ENCODE measurements around the gene RERE.

RERE gene

DNA sequence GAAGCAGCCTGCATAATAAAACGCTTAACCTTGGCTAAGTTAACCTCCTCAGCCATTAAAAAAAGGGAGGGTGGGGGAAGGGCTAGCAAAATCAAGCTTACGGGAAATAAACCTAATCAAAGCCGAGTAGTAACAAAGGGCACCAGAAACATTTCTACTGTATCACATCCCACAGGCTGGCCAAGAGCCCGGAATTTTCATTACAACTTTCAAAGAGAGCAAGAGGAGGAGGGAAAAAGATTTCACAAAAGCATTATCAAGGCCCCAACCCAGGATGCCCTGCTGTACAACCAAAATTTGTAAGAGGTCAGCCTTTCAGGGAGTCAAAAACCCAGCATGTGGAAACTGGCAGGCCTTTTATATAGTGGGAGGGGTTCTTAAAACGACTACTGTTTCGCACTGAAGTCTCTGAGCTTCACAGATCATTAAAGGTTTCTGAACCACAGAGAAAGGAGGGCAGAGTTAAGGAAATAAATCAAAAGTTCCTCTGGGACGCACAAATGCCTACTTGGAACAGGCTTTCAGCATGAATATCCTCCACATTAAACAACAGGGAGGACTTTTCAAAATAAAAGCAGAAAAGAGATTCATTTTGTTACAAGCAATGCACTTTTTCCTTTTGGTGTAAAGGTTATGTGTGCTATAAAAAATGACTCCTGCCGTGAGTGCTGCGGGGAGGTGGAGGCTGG, 409.1 kb downstream of the RERE start:
- H3K36me3 Mint-ChIP-seq (ENCODE audit: low read depth) = peaks cover 77% of the 10 kb centered on the region
- no peaks in the 10 kb centered on the region for H3K27me3 Mint-ChIP-seq
- peak overlapping the region; percentile 86 for H3K27ac Mint-ChIP-seq
- no peaks in the 10 kb centered on the region for H3K9me3 Mint-ChIP-seq
- DNase-seq = no peak
- H3K4me3 Mint-ChIP-seq = no peak overlapping the region
- peaks cover 74% of the 10 kb centered on the region for H3K4me1 Mint-ChIP-seq (ENCODE audit: low read depth)

DNA sequence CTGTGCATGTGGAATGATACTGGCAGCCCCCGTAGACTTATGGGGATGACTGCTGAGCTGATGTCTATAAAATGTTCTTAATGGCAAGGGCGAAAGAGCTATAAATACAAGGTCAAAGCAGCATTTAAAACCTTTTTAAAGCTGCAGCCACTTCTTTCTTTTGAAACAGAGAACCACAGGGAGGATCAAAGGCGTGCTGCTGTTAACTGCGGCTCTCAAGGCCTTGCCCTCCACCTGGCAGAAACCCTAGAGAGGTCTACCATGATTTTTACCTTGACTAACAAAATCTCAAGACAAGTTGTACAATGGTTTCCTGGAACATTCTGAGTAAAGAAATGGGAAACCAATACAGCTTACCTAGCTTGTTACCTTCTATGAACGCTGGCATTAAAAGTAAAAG, 409.8 kb downstream of the RERE start:
- Mint-ChIP-seq H3K4me1 (ENCODE audit: low read depth) (peaks cover 70% of the 10 kb centered on the region), H3K27ac (peak overlapping the region; percentile 86), H3K4me3 (no peak overlapping the region), H3K36me3 (ENCODE audit: low read depth) (peaks cover 78% of the 10 kb centered on the region), H3K9me3 (no peaks in the 10 kb centered on the region), H3K27me3 (no peaks in the 10 kb centered on the region)
- DNase-seq = no peak

DNA sequence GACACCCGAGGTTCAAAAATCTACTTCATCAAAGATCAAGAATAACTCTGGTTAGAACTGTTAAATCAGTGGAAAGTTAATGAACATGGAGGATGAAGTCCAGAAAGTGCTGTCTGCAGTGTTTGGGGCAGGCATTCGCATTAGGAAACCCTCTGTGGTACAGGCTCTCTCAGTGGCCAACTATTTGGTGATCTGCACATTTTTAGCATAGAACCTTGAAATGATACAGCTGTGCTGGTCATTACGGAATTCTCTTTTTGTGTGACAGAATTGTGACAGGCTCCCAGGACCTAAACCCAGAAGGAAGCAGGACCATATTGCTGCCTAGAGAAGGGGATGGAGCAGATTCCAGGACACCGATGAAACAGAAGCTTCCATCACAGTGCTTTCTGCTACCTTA, 410.5 kb downstream of the RERE start:
- Mint-ChIP-seq H3K9me3 (no peaks in the 10 kb centered on the region), H3K4me1 (ENCODE audit: low read depth) (peaks cover 64% of the 10 kb centered on the region), H3K36me3 (ENCODE audit: low read depth) (peaks cover 78% of the 10 kb centered on the region), H3K4me3 (no peak overlapping the region), H3K27me3 (no peaks in the 10 kb centered on the region), H3K27ac (peak overlapping the region; percentile 37)
- DNase-seq = no peak

DNA sequence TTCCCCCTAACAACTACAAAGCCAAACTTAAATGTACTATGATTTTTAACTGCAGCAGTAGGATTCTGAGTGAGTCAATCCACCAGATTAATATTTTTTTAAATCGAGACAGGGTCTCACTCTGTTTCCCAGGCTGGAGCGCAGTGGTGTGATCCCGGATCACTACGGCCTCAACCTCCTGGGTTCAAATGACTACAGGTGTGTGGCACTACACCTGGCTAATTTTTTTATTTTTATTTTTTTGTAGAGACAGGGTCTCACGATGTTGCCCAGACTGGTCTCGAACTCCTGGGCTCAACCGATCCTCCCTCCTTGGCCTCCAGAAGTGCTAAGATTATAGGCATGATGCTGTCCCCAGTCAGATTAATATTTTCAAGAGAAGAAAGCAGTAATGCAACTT, 411.4 kb downstream of the RERE start:
- Mint-ChIP-seq H3K4me3 (no peak overlapping the region), H3K27me3 (no peaks in the 10 kb centered on the region), H3K4me1 (ENCODE audit: low read depth) (peaks cover 58% of the 10 kb centered on the region), H3K9me3 (no peaks in the 10 kb centered on the region), H3K27ac (peak overlapping the region; percentile 37), H3K36me3 (ENCODE audit: low read depth) (peaks cover 79% of the 10 kb centered on the region)
- DNase-seq = no peak

DNA sequence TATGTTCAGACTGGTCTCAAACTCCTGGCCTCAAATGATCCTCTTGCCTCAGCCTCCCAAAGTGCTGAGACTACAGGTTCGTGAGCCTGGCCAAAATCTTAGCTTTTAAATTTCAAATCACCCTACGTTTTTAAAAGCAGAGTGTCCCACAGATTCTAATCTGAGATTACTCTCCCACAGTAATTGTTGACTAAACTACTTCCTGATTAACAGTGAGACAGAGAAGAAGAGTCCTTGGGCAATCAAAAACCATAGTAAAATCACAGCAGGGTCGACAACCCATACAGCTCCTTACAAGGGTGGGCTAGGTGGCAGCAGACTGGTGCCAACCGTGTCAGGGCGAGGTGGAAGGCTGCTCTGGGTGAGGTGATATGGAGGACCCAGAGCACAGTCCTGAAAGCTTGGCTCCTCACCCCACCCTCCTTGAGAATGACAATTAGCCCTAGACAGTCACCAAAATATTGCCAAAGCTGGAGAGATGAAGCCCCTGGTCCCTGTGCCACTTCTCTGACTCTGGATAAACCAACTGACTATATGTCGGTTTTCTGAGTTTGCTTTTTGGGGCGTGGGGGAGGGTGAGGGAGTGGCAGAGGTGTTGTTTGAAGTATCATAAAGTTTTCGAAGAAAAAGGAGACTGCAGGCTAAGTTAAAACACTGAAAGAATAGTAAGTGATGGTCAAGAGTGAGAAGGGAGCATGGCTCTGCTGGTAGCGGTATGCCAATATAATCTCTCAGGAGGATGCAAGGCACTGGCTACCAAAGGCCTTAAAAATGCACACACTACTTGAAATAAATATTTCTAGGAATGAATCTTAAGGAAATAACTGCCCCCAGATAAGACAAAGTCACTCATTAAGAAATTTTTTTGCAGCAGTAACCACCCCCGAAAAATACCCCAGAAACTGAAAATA, 412.7 kb downstream of the RERE start:
- Mint-ChIP-seq H3K9me3 (no peaks in the 10 kb centered on the region), H3K27me3 (no peaks in the 10 kb centered on the region), H3K4me1 (ENCODE audit: low read depth) (peaks cover 47% of the 10 kb centered on the region), H3K36me3 (ENCODE audit: low read depth) (peaks cover 72% of the 10 kb centered on the region), H3K27ac (peak overlapping the region; percentile 84), H3K4me3 (no peak overlapping the region)
- no peak for DNase-seq

DNA sequence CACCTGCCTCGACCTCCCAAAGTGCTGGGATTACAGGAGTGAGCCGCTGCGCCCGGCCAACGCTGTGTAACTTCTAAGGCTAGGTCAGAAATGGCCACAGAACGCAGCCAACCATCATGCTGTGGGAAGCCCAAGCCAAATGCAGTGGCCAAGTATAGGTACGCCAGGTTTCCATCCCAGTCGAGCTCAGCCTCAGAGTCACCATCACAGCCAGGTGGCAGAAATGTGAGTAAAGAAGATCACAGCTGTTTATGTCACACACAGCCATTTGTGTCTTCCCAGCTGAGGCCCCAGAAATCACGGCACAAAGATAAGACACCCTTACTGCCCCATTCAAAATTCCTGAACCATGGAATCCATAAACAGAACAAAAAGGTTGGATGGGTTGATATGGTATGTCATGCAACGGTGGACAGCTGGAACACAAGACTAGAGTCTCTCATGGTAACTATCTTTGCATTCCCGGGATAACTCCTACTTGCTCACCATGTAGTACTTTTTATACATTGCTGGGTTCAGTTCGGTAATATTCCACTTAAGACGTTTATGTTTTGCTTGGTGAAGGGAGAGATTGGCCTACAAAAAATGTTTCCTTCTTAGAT, 415.2 kb downstream of the RERE start:
- H3K27ac Mint-ChIP-seq = peak overlapping the region; percentile 37
- no peak for DNase-seq
- H3K4me3 Mint-ChIP-seq = no peak overlapping the region
- H3K9me3 Mint-ChIP-seq = no peaks in the 10 kb centered on the region
- H3K27me3 Mint-ChIP-seq = no peaks in the 10 kb centered on the region
- peaks cover 64% of the 10 kb centered on the region for H3K36me3 Mint-ChIP-seq (ENCODE audit: low read depth)
- H3K4me1 Mint-ChIP-seq (ENCODE audit: low read depth) = peaks cover 45% of the 10 kb centered on the region

DNA sequence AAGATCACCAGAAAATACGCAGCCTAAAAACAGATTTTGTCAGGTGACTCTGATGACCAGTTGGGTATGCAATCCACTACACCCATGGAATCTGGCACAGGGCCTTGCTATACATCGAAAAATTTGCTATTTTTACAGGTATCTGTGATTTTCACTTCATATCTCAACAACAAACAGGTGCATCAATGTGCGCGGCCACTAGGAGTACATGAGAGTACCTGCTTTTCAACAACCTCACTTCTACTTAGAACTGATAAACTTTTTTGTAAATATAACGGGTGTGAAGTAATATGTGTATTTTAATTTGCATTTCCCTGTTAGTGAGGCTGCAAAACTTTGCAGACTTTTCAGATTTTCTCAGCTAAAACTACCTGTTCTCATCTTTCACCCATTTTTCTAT, 418.8 kb downstream of the RERE start:
- Mint-ChIP-seq H3K9me3 (no peaks in the 10 kb centered on the region), H3K4me3 (no peak overlapping the region), H3K27me3 (no peaks in the 10 kb centered on the region), H3K27ac (no peak overlapping the region), H3K4me1 (ENCODE audit: low read depth) (peaks cover 58% of the 10 kb centered on the region), H3K36me3 (ENCODE audit: low read depth) (peaks cover 61% of the 10 kb centered on the region)
- DNase-seq = no peak

DNA sequence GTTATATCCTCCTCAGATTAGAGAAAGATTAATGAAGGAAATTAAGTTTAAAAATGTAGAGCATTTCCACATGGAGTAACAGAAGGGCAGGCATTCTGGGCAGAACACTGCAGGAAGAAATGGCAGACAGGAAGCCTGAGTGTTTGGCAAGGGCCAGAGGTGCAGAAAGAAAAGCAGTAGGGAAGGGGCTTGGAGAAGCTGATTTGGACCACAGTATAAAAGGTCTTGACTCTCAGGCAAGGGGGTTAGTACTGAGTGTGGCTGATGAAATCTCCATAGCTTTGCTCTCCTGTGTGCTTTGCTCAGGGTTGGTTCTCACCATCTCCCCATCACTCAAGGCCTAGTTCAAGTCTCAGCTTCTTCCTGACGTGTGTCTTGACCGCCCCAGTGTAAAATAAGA, 419.4 kb downstream of the RERE start:
- H3K36me3 Mint-ChIP-seq (ENCODE audit: low read depth) = peaks cover 64% of the 10 kb centered on the region

DNA sequence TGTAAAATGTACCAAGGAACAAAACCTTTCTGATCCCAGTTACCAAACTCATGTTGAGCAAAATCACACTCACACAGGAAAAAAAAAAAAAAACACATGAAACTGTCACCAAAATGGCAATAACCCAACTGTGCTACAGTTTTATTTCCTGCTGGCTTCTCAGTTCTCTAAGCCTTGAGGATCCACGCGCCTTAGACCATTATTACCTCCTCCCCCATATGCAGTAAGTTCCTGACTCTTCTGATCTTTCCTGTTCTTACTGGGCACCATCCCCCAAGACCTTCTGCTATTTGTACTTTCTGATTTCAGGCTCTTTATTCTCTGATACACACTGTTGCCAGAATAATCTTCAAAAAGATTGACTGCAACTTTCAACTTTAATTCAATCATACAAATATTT, 419.9 kb downstream of the RERE start:
- Mint-ChIP-seq H3K27me3 (no peaks in the 10 kb centered on the region), H3K4me1 (ENCODE audit: low read depth) (peaks cover 68% of the 10 kb centered on the region), H3K9me3 (no peaks in the 10 kb centered on the region), H3K27ac (peak overlapping the region; percentile 84), H3K36me3 (ENCODE audit: low read depth) (peaks cover 65% of the 10 kb centered on the region), H3K4me3 (peak overlapping the region; percentile 2)
- no peak for DNase-seq

More for the DNA sequence above, 419.4 kb downstream of the RERE start:
- Mint-ChIP-seq H3K27me3 (no peaks in the 10 kb centered on the region), H3K4me3 (no peak overlapping the region), H3K9me3 (no peaks in the 10 kb centered on the region), H3K4me1 (ENCODE audit: low read depth) (peaks cover 63% of the 10 kb centered on the region), H3K27ac (peak overlapping the region; percentile 84)
- no peak for DNase-seq

DNA sequence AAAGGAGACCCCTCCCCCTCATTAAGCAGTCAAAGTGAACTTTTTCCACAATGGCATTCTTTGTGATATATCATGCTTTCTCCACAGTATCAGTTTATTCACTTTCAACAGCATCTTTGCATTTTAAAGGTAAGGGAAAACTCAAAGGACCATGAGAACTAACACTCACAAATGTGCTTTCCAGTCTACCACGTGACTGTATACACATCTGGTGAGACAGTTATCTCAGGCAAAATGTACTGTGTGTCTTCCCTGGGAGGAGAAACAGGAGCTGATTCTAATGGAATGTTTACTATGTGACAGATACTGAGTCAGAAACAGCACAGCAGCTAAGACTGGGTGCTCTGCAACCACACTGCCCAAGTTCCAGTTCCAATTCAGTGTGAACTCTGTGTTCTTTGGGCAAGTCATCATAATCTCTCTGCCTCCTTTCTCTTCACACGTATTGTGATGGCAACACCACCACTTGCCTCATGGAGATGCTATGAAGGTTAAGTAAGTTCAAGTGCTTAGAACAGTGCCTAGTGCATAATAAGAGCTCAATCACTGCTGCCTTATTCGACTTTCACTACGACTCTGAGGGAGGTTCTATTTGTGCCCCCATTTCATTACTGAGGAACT, 420.5 kb downstream of the RERE start:
- no peaks in the 10 kb centered on the region for H3K9me3 Mint-ChIP-seq
- H3K27me3 Mint-ChIP-seq = no peaks in the 10 kb centered on the region
- H3K27ac Mint-ChIP-seq = peak overlapping the region; percentile 84
- H3K4me1 Mint-ChIP-seq (ENCODE audit: low read depth) = peaks cover 75% of the 10 kb centered on the region
- H3K36me3 Mint-ChIP-seq (ENCODE audit: low read depth) = peaks cover 64% of the 10 kb centered on the region
- no peak overlapping the region for H3K4me3 Mint-ChIP-seq
- no peak for DNase-seq

DNA sequence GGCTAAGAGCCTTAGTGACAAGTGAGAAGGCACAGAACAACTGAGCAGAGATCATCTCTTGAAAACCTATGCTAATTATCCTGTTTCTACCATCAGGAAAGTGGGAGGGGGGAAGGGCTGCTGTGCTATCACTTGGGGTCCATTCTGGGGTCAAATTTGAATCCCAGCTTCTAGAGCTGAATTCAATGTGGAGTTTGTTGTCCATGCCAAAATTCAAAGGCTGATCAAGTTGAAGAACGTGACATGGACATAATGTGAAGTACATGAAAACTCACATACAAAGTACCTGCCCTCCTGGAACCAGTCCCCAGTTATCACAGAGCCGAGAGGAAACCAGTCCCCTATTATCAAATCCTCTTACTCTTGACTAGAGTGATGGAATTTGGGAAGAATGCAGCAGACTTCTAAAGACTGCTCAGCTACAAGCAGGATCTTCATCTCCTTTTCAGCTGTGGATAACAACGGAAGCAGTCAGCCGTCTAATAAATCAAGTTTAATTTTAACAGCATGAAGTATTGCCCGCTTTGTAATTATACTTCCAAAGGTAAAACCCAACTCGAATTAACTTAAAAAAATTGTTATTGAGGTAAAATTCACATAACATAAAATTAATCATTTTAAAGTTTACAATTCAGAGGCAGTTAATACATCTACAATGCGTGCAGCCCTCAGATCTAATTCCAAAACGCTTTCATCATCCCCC, 421.2 kb downstream of the RERE start:
- H3K36me3 Mint-ChIP-seq (ENCODE audit: low read depth) = peaks cover 64% of the 10 kb centered on the region
- H3K27me3 Mint-ChIP-seq = no peaks in the 10 kb centered on the region
- H3K4me3 Mint-ChIP-seq = peak overlapping the region; percentile 60
- no peak for DNase-seq
- H3K9me3 Mint-ChIP-seq = no peaks in the 10 kb centered on the region
- peak overlapping the region; percentile 84 for H3K27ac Mint-ChIP-seq
- peaks cover 77% of the 10 kb centered on the region for H3K4me1 Mint-ChIP-seq (ENCODE audit: low read depth)

DNA sequence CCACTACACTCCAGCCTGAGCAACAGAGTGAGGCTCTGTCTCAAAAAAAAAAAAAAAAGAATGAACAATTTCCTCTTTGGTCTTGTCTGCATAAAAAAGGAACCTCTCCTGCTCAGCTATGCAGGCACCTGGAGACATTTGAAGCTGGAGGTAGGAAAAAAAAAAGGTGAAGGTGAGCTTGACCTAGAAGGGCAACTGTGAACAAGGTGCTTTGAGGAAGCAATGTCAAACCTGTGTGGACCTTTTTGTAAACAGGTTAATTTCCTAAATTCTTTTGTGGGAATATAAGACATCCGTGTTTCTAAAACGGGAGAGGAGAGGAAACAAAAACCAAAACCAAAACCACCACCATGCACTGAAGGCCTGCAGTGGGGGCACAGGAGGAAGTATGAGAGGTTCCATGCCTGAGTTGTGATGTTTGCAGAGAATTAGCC, 422.0 kb downstream of the RERE start:
- H3K9me3 Mint-ChIP-seq = no peaks in the 10 kb centered on the region
- peaks cover 65% of the 10 kb centered on the region for H3K36me3 Mint-ChIP-seq (ENCODE audit: low read depth)
- H3K4me3 Mint-ChIP-seq = peak overlapping the region; percentile 60
- H3K27me3 Mint-ChIP-seq = no peaks in the 10 kb centered on the region
- H3K27ac Mint-ChIP-seq = peak overlapping the region; percentile 84
- DNase-seq = no peak
- peaks cover 83% of the 10 kb centered on the region for H3K4me1 Mint-ChIP-seq (ENCODE audit: low read depth)

DNA sequence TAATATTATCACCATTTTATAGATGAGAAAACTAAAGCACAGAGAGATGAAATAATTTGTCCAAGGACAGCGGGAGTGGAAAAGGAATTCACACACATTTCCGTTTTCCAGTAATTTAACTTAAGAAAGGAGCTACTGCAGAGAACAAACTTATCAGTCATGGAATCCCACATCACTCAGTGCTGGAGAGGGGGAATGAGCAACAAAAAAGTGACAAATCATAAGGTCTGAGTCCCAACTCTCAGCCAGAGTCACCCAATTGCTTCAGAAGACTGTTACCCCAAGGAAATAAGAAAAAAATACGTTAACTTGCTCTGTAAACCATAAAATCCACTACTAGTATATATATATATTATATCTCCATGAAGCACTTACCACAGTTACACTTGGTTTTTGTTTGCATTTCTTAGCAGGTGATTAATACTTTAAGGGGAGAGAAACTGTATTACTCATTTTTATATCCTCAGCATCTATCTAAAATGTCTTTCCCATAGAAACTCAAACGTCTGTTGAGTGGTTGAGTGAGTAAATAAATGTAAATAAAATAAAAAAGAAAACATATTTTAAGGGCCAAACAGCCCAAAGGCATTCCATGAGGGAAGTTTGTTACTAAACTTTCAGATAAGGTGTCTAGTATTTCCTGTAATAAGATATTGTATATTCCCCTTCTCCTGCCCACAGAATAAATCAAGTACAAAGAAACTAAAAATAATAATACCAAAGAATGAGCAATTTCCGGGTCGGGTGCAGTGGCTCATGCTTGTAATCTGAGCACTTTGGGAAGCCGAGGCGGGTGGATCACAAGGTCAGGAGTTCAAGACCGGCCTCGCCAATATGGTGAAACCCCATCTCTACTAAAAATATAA, 422.8 kb downstream of the RERE start:
- Mint-ChIP-seq H3K27me3 (no peaks in the 10 kb centered on the region), H3K4me1 (ENCODE audit: low read depth) (peaks cover 90% of the 10 kb centered on the region), H3K4me3 (peak overlapping the region; percentile 60), H3K9me3 (no peaks in the 10 kb centered on the region), H3K36me3 (ENCODE audit: low read depth) (peaks cover 72% of the 10 kb centered on the region), H3K27ac (peak overlapping the region; percentile 84)
- DNase-seq = peak; percentile 53
